Effector memory CD8-positive, alpha-beta T cell (primary cell): ENCODE data around the gene COPZ1.

Experiments
- ATAC-seq: fragments of 150-1000 bp; cut with Tn5 transposase; replicated peaks from 2 replicates; pipeline ENCODE4 v1.10.0; 2021; ENCODE audit warnings: mild to moderate bottlenecking, moderate library complexity
- DNase-seq, 3 experiments: peaks; one replicate each; pipeline ENCODE4 v3.0.0; 2021
- H3K27ac Mint-ChIP-seq, 2 donors: one replicate each; pipeline ENCODE4 v1.8.0; 2022; ENCODE audit warnings: mild to moderate bottlenecking in 2 of 2, mixed read lengths in 2 of 2, moderate library complexity in 2 of 2
- H3K27me3 Mint-ChIP-seq, 2 donors: one replicate each; pipeline ENCODE4 v1.8.0; 2022; ENCODE audit warnings: mixed read lengths in 2 of 2
- H3K36me3 Mint-ChIP-seq: one replicate; pipeline ENCODE4 v1.8.0; 2022; ENCODE audit warnings: mild to moderate bottlenecking, moderate library complexity, mixed read lengths; ENCODE audit not compliant: insufficient read depth
- H3K4me1 Mint-ChIP-seq, 2 donors: one replicate each; pipeline ENCODE4 v1.8.0; 2022; ENCODE audit warnings: low read depth in 2 of 2, mixed read lengths in 2 of 2
- H3K4me3 Mint-ChIP-seq, 2 donors: one replicate each; pipeline ENCODE4 v1.8.0; 2022; ENCODE audit warnings: mild to moderate bottlenecking in 2 of 2, mixed read lengths in 2 of 2, moderate library complexity in 2 of 2
- H3K9me3 Mint-ChIP-seq, 2 donors: one replicate each; pipeline ENCODE4 v1.8.0; 2022; ENCODE audit warnings: mixed read lengths in 2 of 2

COPZ1 gene

DNA sequence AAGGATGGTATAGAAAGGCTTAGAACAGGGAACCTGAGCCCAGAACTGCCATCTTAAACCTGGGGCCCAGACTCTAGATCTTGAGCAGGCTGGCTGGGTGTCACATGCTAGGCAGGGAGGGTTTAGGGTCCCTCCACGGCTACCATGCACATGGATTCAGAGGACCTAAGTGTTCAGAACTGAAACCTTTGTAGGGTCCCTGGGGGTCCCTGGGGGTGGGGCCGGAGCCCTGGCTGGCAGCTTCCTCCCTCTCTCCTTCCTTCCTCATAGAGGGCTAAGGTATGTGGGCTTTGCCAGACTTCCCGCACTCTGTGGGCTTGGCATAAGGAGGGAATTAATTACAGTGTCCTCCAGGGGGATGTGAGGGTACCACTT, 64.2 kb downstream of the COPZ1 start:
- Mint-ChIP-seq H3K36me3 (peaks cover 7% of the 10 kb centered on the region), H3K27ac (peak overlapping the region in 1 of 2 donors; percentile 39), H3K4me3 (peak overlapping the region in 1 of 2 donors; percentile 77), H3K9me3 (no peaks in the 10 kb centered on the region), H3K27me3 (no peaks in the 10 kb centered on the region), H3K4me1 (peaks cover 15 to 19% of the 10 kb centered on the region in 2 donors)
- DNase-seq = no peak
- ATAC-seq = no peak

DNA sequence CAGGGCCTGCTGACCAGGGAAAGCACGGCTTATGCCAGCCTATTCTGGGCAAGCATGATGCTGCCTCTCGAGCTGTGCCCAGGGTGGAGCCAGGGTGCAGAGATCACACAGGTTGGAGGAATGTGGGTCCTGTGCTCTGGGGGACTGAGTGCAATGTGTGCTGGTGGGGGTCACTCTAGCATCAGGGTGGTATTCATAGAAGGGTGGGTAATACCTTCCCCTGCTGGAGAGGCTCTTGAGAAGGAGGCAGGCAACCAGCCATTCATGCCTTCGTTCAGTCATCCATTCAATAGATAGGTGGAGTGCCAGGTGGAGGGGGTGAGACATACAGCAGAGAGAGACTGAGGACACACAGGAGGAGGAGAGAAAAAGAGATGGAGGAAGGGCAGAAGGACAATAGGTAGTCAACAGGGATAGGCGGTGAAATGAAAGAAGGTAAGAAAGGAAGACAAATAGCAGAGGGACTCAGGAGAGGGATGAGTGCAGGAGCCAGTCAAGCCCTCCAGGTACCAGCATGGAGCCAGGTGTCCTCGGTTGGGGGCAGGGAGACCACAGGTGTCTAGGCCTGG, 64.8 kb downstream of the COPZ1 start:
- H3K4me1 Mint-ChIP-seq = peaks cover 16 to 22% of the 10 kb centered on the region in 2 donors
- no peaks in the 10 kb centered on the region for H3K9me3 Mint-ChIP-seq
- H3K27ac Mint-ChIP-seq = peak overlapping the region in 1 of 2 donors; percentile 39
- no peaks in the 10 kb centered on the region for H3K27me3 Mint-ChIP-seq
- peaks cover 9% of the 10 kb centered on the region for H3K36me3 Mint-ChIP-seq
- DNase-seq (no peak), ATAC-seq (no peak)
- H3K4me3 Mint-ChIP-seq = peak overlapping the region; percentile 62 to 77

GRCh38 chr12:54390176-54390667, 65.3 kb downstream of the COPZ1 start:
- Mint-ChIP-seq H3K27ac (peak overlapping the region in 1 of 2 donors; percentile 39), H3K27me3 (no peaks in the 10 kb centered on the region), H3K36me3 (peaks cover 14% of the 10 kb centered on the region), H3K4me3 (peak overlapping the region; percentile 62 to 77), H3K4me1 (peaks cover 16 to 22% of the 10 kb centered on the region in 2 donors), H3K9me3 (no peaks in the 10 kb centered on the region)
- ATAC-seq (no peak), DNase-seq (no peak)

DNA sequence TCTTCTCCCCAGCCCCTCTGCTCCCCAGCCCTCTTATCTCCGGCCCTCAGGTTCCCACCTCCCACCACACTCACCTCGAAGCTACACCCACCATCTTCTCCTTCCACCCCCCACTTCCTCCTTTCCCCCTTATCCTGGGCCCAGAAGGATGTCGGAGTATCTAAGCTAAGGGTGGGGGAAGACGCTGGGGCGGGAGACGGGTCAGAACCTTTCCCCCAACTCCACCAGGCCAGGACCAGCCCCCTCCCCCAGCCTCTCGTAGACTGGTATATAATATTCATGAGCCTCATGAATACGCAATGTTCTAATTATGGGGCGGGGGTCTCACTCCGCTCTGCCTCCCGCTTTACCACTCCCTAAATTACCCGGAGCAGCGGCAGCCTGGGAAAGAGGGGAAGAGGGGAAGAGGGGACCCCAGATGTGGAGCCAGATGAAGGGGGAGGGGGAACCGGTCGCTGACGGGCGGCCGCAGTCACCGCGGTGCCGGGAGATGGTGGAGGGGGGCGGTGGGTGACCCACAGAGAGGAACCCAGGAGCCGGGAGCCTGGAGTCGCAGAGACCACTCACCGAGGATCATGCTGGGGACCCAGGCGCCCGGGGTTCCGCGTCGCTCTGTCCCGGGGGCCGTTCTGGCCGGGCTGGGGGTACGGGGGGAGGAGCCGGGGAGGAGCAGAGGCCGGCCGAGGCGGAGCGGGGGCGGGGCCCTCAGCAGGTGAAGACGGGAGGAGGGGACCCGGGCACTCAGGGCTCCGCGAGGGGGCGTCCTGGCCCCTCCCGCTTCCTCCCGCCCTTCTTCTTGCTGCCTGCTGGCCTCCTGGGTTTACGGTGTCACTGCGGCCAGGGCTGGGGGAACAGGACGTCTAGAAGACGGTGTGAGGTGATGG, 66.0 kb downstream of the COPZ1 start:
- peaks cover 16 to 22% of the 10 kb centered on the region in 2 donors for H3K4me1 Mint-ChIP-seq
- peak overlapping the region in 1 of 2 donors; percentile 39 for H3K27ac Mint-ChIP-seq
- peak overlapping the region; percentile 62 to 77 for H3K4me3 Mint-ChIP-seq
- no peaks in the 10 kb centered on the region for H3K27me3 Mint-ChIP-seq
- H3K9me3 Mint-ChIP-seq = no peaks in the 10 kb centered on the region
- ATAC-seq = peak; percentile 89
- peak; percentile 57 to 62 (median 57) for DNase-seq
- peaks cover 21% of the 10 kb centered on the region for H3K36me3 Mint-ChIP-seq

DNA sequence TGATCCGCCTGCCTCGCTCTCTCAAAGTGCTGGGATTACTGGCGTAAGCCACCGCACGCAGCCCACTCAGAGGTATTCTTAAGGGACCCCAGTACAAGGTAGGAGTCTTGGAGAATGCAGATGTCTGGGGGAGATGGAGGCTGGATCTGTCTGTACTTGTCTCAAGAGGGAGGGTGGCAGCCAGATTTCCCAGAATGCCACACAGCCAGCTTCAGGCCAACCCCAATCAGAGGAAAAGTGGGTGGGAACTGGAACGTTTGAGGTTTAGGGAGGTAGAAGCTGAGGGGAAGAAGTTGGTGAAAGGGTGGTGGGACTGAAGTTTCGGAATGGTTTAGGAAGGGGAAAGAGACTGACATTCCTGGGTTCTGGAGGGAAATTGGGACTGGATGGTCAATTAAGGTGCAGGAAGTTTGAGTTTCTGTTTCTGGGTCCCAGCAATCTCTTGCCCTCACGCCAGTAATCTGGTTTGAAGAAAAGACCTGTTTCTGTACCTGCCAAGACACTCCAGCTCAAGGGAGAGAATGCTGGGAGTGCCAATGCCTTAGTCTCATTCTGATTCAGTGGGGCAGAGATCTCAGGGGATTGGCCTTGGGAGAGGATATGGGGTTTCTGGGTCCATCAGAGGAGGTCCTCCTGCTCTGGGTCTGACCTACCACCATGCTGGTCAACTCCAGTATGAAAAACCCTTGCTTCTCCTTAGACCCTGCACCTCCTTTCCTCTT, 67.7 kb downstream of the COPZ1 start:
- H3K9me3 Mint-ChIP-seq = no peaks in the 10 kb centered on the region
- ATAC-seq = no peak
- no peaks in the 10 kb centered on the region for H3K27me3 Mint-ChIP-seq
- peak overlapping the region in 1 of 2 donors; percentile 2 for H3K27ac Mint-ChIP-seq
- DNase-seq = no peak
- peaks cover 16 to 23% of the 10 kb centered on the region in 2 donors for H3K4me1 Mint-ChIP-seq
- peaks cover 39% of the 10 kb centered on the region for H3K36me3 Mint-ChIP-seq
- H3K4me3 Mint-ChIP-seq = peak overlapping the region; percentile 62 to 77

DNA sequence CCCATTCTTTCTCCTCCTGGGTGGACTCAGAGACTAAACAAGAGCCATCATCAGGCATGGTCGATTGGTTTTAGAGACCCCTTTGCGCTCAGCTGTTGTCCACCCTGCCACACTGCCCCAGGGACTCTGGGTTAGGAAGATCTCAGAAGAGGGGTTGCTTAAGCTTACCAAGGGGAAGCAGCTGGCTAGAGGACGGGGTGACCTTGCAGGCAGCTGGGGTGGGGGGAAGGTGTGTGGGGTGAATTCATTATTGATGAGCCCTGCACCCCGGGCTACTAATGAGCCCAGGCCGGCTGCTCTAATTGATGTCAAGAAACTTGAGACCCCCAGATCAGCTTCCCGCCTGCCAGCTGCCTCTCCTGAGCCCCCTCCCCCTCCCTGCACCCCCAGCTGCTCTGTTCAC, 68.3 kb downstream of the COPZ1 start:
- Mint-ChIP-seq H3K27ac (peak overlapping the region in 1 of 2 donors; percentile 68), H3K27me3 (no peaks in the 10 kb centered on the region), H3K4me1 (peaks cover 16 to 23% of the 10 kb centered on the region in 2 donors), H3K36me3 (peaks cover 44% of the 10 kb centered on the region), H3K4me3 (no peak overlapping the region), H3K9me3 (no peaks in the 10 kb centered on the region)
- no peak for ATAC-seq
- no peak for DNase-seq

DNA sequence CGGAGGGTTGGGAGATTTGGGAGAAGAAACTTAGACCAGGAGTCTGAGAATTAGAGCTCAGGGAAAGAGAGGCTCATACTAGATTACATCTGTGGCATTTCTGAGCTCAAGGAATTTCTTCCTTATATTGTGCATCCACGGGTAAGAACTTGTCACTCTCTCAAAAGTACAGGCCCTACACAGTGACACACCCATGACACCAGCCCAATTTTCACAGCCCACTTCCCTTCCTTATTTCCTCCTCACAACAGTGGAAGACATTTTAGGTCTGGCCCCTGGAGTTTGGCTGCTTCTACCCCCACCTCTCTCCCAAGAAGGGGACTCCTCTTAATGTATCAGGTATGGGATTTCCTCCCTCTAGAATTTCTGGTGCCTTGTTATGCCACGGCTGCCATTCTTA, 68.8 kb downstream of the COPZ1 start:
- H3K27ac Mint-ChIP-seq = peak overlapping the region; percentile 51 to 68
- no peak overlapping the region for H3K4me3 Mint-ChIP-seq
- no peaks in the 10 kb centered on the region for H3K27me3 Mint-ChIP-seq
- H3K9me3 Mint-ChIP-seq = no peaks in the 10 kb centered on the region
- peaks cover 50% of the 10 kb centered on the region for H3K36me3 Mint-ChIP-seq
- ATAC-seq (no peak), DNase-seq (no peak)
- H3K4me1 Mint-ChIP-seq = peaks cover 16 to 23% of the 10 kb centered on the region in 2 donors

DNA sequence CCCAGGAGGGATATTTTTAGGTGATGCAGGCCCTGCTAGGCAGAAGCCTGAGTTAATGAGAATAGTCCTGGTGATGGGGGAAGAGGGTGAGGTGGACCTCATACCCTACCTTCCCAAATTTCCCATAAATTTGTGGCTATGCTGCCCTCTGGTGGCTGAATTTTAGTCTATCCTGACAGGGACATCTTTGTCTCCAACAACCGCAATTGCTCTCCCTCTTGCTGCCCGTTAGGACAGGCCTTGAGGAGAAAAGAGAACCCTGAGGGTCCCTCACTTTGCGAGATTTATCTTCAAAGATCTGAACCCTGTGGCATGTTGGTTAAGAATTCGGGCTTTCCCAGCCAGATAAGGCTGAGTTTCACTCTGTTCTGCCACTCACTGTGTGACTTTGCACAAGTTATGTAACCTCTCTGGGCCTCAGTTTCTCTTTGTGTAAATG, 69.4 kb downstream of the COPZ1 start:
- H3K27me3 Mint-ChIP-seq = no peaks in the 10 kb centered on the region
- H3K27ac Mint-ChIP-seq = peak overlapping the region; percentile 51 to 68
- H3K9me3 Mint-ChIP-seq = no peaks in the 10 kb centered on the region
- H3K36me3 Mint-ChIP-seq = peaks cover 55% of the 10 kb centered on the region
- DNase-seq (no peak), ATAC-seq (no peak)
- H3K4me1 Mint-ChIP-seq = peaks cover 19 to 25% of the 10 kb centered on the region in 2 donors
- H3K4me3 Mint-ChIP-seq = no peak overlapping the region

GRCh38 chr12:54394986-54395385, 70.1 kb downstream of the COPZ1 start:
- peak overlapping the region in 1 of 2 donors; percentile 20 for H3K27ac Mint-ChIP-seq
- no peak for ATAC-seq
- no peaks in the 10 kb centered on the region for H3K9me3 Mint-ChIP-seq
- H3K4me3 Mint-ChIP-seq = no peak overlapping the region
- DNase-seq = no peak
- peaks cover 61% of the 10 kb centered on the region for H3K36me3 Mint-ChIP-seq
- no peaks in the 10 kb centered on the region for H3K27me3 Mint-ChIP-seq
- H3K4me1 Mint-ChIP-seq = peaks cover 21 to 25% of the 10 kb centered on the region in 2 donors

GRCh38 chr12:54395545-54395944, 70.6 kb downstream of the COPZ1 start:
- ATAC-seq (no peak), DNase-seq (no peak)
- Mint-ChIP-seq H3K27ac (no peak overlapping the region), H3K4me3 (no peak overlapping the region), H3K36me3 (peaks cover 67% of the 10 kb centered on the region), H3K27me3 (no peaks in the 10 kb centered on the region), H3K4me1 (peaks cover 21 to 23% of the 10 kb centered on the region in 2 donors), H3K9me3 (no peaks in the 10 kb centered on the region)

GRCh38 chr12:54397157-54397556, 72.2 kb downstream of the COPZ1 start:
- Mint-ChIP-seq H3K27ac (peak overlapping the region in 1 of 2 donors; percentile 41), H3K4me3 (no peak overlapping the region), H3K9me3 (no peaks in the 10 kb centered on the region), H3K4me1 (peaks cover 12 to 14% of the 10 kb centered on the region in 2 donors), H3K36me3 (peaks cover 76% of the 10 kb centered on the region), H3K27me3 (no peaks in the 10 kb centered on the region)
- ATAC-seq = no peak
- DNase-seq = no peak

DNA sequence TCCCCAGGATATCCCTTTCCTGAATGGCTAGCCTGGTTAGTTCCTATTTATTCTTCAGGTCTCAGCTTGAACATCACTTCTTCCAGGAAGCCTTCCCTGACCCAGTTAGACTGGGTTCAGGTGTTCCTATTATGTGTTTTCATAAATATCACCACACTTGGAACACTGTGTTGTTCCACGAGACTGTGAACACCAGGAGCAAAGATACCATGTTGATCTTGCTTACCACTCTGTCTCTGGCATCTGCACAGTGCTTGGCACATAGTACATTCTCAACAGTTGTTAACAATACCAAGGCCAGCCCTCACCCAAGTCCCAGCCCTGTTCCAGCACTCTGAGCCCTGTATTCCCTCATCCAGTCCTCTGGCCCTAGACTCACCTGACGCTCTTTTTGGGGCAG, 73.3 kb downstream of the COPZ1 start:
- no peak for DNase-seq
- peaks cover 12% of the 10 kb centered on the region in 2 donors for H3K4me1 Mint-ChIP-seq
- H3K36me3 Mint-ChIP-seq = peaks cover 84% of the 10 kb centered on the region
- no peaks in the 10 kb centered on the region for H3K27me3 Mint-ChIP-seq
- no peak for ATAC-seq
- H3K9me3 Mint-ChIP-seq = no peaks in the 10 kb centered on the region
- H3K4me3 Mint-ChIP-seq = no peak overlapping the region
- H3K27ac Mint-ChIP-seq = peak overlapping the region in 1 of 2 donors; percentile 20
